HepG2 (cell line): Measurements from ENCODE around the gene ABCA3.

Experiments used
- ARNT ChIP-seq: fragments of 450-650 bp; IDR thresholded peaks from 2 replicates; pipeline ENCODE4 v1.6.1; 2017
- CBX5 ChIP-seq: sonication (generic); formaldehyde crosslinking; IDR thresholded peaks from 2 replicates; pipeline ENCODE4 v1.4.0; 2020; ENCODE audit warnings: missing genetic modification reagents, borderline replicate concordance
- CTCF ChIP-seq: sonication (generic); formaldehyde crosslinking; IDR thresholded peaks from 2 replicates; pipeline ENCODE4 v1.5.0; 2020; ENCODE audit warnings: mild to moderate bottlenecking, missing genetic modification reagents, moderate library complexity
- EZH2 ChIP-seq: conservative IDR thresholded peaks from 2 replicates; pipeline ENCODE4 v1.6.1; 2012; ENCODE audit warnings: mild to moderate bottlenecking, low read depth, low read length, moderate library complexity
- MZF1 ChIP-seq: sonication (generic); formaldehyde crosslinking; IDR thresholded peaks from 2 replicates; pipeline ENCODE4 v1.8.1; 2023; ENCODE audit warnings: mild to moderate bottlenecking, missing genetic modification reagents, borderline replicate concordance
- POLR2A ChIP-seq, 2 experiments: IDR thresholded peaks; 2 replicates each; pipeline ENCODE4 v1.6.1; 2011; ENCODE audit warnings: low read depth in 2 of 2, low read length in 2 of 2, mild to moderate bottlenecking in 1 of 2, moderate library complexity in 1 of 2; ENCODE audit not compliant: insufficient read depth in 1 of 2
- SALL2 ChIP-seq: sonication (generic); formaldehyde crosslinking; IDR thresholded peaks from 2 replicates; pipeline ENCODE4 v1.8.1; 2023; ENCODE audit warnings: mild to moderate bottlenecking, missing genetic modification reagents, inconsistent platforms
- THAP9 ChIP-seq: sonication (generic); formaldehyde crosslinking; IDR thresholded peaks from 2 replicates; pipeline ENCODE4; 2020; ENCODE audit warnings: missing genetic modification reagents, mild to moderate bottlenecking, borderline replicate concordance
- ZBTB7A ChIP-seq: sonication (generic); formaldehyde crosslinking; IDR thresholded peaks from 2 replicates; pipeline ENCODE4 v1.8.0; 2022; ENCODE audit warnings: mild to moderate bottlenecking, missing genetic modification reagents
- ZNF558 ChIP-seq: sonication (generic); formaldehyde crosslinking; IDR thresholded peaks from 2 replicates; pipeline ENCODE4 v1.9.0; 2022; ENCODE audit warnings: mild to moderate bottlenecking, missing genetic modification reagents, borderline replicate concordance

- TF ChIP-seq ZNF558 (CRISPR knock-in tag) (no peak), ZBTB7A (CRISPR knock-in tag) (no peak), MZF1 (CRISPR knock-in tag) (no peak), CBX5 (CRISPR knock-in tag) (no peak), ARNT (no peak), CTCF (CRISPR knock-in tag) (no peak), POLR2A (IDR thresholded peaks at IDR 0.05; ENCODE audit: insufficient read depth in 1 of 2, low read depth in 2 of 2, low read length in 2 of 2) (no peak), SALL2 (CRISPR knock-in tag) (no peak), EZH2 (peak; percentile 54; the same call in 1 of the 2 replicates), THAP9 (CRISPR knock-in tag) (no peak)
Observed at GRCh38 chr16:2328428-2328827, 12.1 kb downstream of the ABCA3 start.
